HCT116 (cell line): ENCODE data around the gene PDF. TPM values are rescaled to one million over a fixed set of nuclear protein-coding genes. Genes with fewer than 3 reads are reported as not detected.

Experiments
- ATAC-seq: fragments of 200-7000 bp; cut with Tn5 transposase; 2 replicates; pipeline ENCODE4 v1.9.1; 2020; ENCODE audit warnings: mild to moderate bottlenecking, moderate library complexity
- BruUV-seq: library from RNA; stranded (reverse); fragments of 400-500 nt; replicated peaks from 2 replicates; lab custom pipeline; 2021; lab: Mats Ljungman, UMichigan
- CTCF ChIA-PET: fragments of 300-600 bp; sonication (Branson Sonifier 250); formaldehyde crosslinking; loops from one replicate; lab custom pipeline; 2021; ENCODE audit warnings: antibody characterized with exemption; lab: Charles Lee
- POLR2A ChIA-PET: fragments of 300-600, 350-600 bp; sonication (Branson Sonifier 250); formaldehyde crosslinking; loops from one replicate; lab custom pipeline; 2021; ENCODE audit warnings: antibody characterized with exemption; lab: Charles Lee
- RAD21 ChIA-PET, 2 experiments: fragments of 300-600 bp; sonication (Branson Sonifier 250); formaldehyde crosslinking; loops; one replicate each; lab custom pipeline; 2023; ENCODE audit warnings: low total read pairs in 2 of 2; ENCODE audit not compliant: uncharacterized antibody in 2 of 2, unreplicated experiment in 2 of 2, low non-redundant PET in 1 of 2; lab: Charles Lee
- DNase-seq: peaks from one replicate; pipeline ENCODE4 v3.0.0-alpha.2; 2010; ENCODE audit warnings: low read depth, low spot score
- H2AFZ ChIP-seq: fragments of 200-600 bp; shearing (Covaris generic), sonication (generic); 2 replicates; pipeline ENCODE4 v1.6.1; 2017; ENCODE audit warnings: low read depth, mixed run types, mixed read lengths, antibody characterized with exemption, low read length; ENCODE audit not compliant: poor library complexity, severe bottlenecking
- H3K27ac ChIP-seq: 2 replicates; pipeline ENCODE4 v1.5.1; 2012; ENCODE audit warnings: low read depth, low read length
- H3K27me3 ChIP-seq: fragments of 200-600 bp; sonication (generic); 2 replicates; pipeline ENCODE4 v1.6.1; 2016; ENCODE audit warnings: mixed run types, low read length, mixed read lengths; ENCODE audit not compliant: insufficient read depth
- H3K36me3 ChIP-seq, 2 experiments: fragments of 200-500 bp in 1 of 2; fragments of 200-600 bp in 1 of 2; sonication (Bioruptor generic) in 1 of 2; sonication (generic) in 1 of 2; 2 replicates each; pipeline versions ENCODE4 v1.5.1 to v1.6.1; 2014 to 2016; ENCODE audit warnings: low read length in 2 of 2, inconsistent platforms in 1 of 2, mixed read lengths in 1 of 2, mixed run types in 1 of 2; ENCODE audit not compliant: insufficient read depth in 2 of 2, control insufficient read depth in 1 of 2
- H3K4me1 ChIP-seq, 2 experiments: fragments of 200-600 bp in 1 of 2; sonication (generic) in 1 of 2; 2 replicates each; pipeline versions ENCODE4 v1.5.1 to v1.6.1; 2012 to 2017; ENCODE audit warnings: low read length in 2 of 2, inconsistent platforms in 1 of 2, mild to moderate bottlenecking in 1 of 2, mixed read lengths in 1 of 2, mixed run types in 1 of 2, moderate library complexity in 1 of 2; ENCODE audit not compliant: insufficient read depth in 2 of 2, control insufficient read depth in 1 of 2
- H3K4me2 ChIP-seq: fragments of 200-600 bp; sonication (generic); 2 replicates; pipeline ENCODE4 v1.6.1; 2017; ENCODE audit warnings: mixed run types, low read length, mixed read lengths
- H3K4me3 ChIP-seq, 2 experiments: fragments of 200-600 bp in 1 of 2; sonication (generic) in 1 of 2; replicated peaks in 1 of 2; 2 replicates each; pipeline ENCODE4 v1.5.1; 2011 to 2016; ENCODE audit warnings: low read length in 2 of 2, control low read depth in 1 of 2, low read depth in 1 of 2, mild to moderate bottlenecking in 1 of 2, mixed read lengths in 1 of 2, mixed run types in 1 of 2
- H3K79me2 ChIP-seq: fragments of 200-600 bp; sonication (generic); 2 replicates; pipeline ENCODE4 v1.6.1; 2017; ENCODE audit warnings: mild to moderate bottlenecking, mixed run types, low read length, moderate library complexity, mixed read lengths; ENCODE audit not compliant: insufficient read depth
- H3K9ac ChIP-seq: fragments of 200-600 bp; sonication (generic); 2 replicates; pipeline ENCODE4 v1.6.1; 2016; ENCODE audit warnings: low read length, mixed read lengths
- H3K9me2 ChIP-seq: fragments of 200-600 bp; sonication (generic), shearing (Covaris generic); 2 replicates; pipeline ENCODE4 v1.6.1; 2017; ENCODE audit warnings: mixed run types, mild to moderate bottlenecking, moderate library complexity; ENCODE audit not compliant: insufficient read depth
- H3K9me3 ChIP-seq, 2 experiments: fragments of 200-500 bp in 1 of 2; fragments of 200-600 bp in 1 of 2; sonication (Bioruptor generic) in 1 of 2; sonication (generic) in 1 of 2; 2 replicates each; pipeline ENCODE4 v1.6.1; 2014 to 2017; ENCODE audit warnings: low read length in 2 of 2, mixed read lengths in 2 of 2, inconsistent platforms in 1 of 2, low read depth in 1 of 2, mild to moderate bottlenecking in 1 of 2, mixed run types in 1 of 2, moderate library complexity in 1 of 2; ENCODE audit not compliant: control insufficient read depth in 1 of 2, insufficient read depth in 1 of 2
- H4K20me1 ChIP-seq: fragments of 200-600 bp; sonication (generic), shearing (Covaris generic); 2 replicates; pipeline ENCODE4 v1.6.1; 2017; ENCODE audit warnings: mixed run types, mild to moderate bottlenecking, moderate library complexity; ENCODE audit not compliant: insufficient read depth
- EGR1 ChIP-seq: IDR thresholded peaks from 2 replicates; pipeline ENCODE4 v1.6.1; 2012; ENCODE audit warnings: low read depth
- EZH2phosphoT487 ChIP-seq: fragments of 200-600 bp; IDR thresholded peaks from 2 replicates; pipeline ENCODE4 v1.6.1; 2018; ENCODE audit warnings: antibody characterized with exemption, borderline replicate concordance
- JUND ChIP-seq: IDR thresholded peaks from 2 replicates; pipeline ENCODE4 v1.6.1; 2012
- SP1 ChIP-seq: IDR thresholded peaks from 2 replicates; pipeline ENCODE4 v1.6.1; 2012; ENCODE audit warnings: low read depth
- YY1 ChIP-seq: IDR thresholded peaks from 2 replicates; pipeline ENCODE4 v1.6.1; 2011; ENCODE audit warnings: low read length, low read depth, moderate library complexity, mild to moderate bottlenecking; ENCODE audit not compliant: insufficient replicate concordance; ENCODE audit errors: extremely low read depth
- intact Hi-C: fragments of 100-400 bp; cut with micrococcal nuclease; formaldehyde crosslinking; loops from 2 replicates; pipeline ENCODE4 v1.10.0; 2022
- total RNA-seq: library from RNA; stranded (reverse); gene quantifications from one replicate; pipeline ENCODE4 v1.2.1, GENCODE V29; 2021; ENCODE audit not compliant: unreplicated experiment
- TF ChIP-seq, protein P1 (sequence below), 3 experiments: fragments of 200-600 bp in 1 of 3; sonication (generic) in 1 of 3; IDR thresholded peaks in 2 of 3; conservative IDR thresholded peaks in 1 of 3; 2 replicates each; pipeline ENCODE4 v1.5.1; 2012 to 2017; ENCODE audit warnings: low read depth in 2 of 3, low read length in 2 of 3, antibody characterized with exemption in 1 of 3, borderline replicate concordance in 1 of 3, control low read depth in 1 of 3, mild to moderate bottlenecking in 1 of 3, mixed read lengths in 1 of 3, mixed run types in 1 of 3, moderate library complexity in 1 of 3; ENCODE audit not compliant: insufficient read depth in 1 of 3
- TF ChIP-seq, protein P2 (sequence below): IDR thresholded peaks from 2 replicates; pipeline ENCODE4 v1.6.1; 2012
- TF ChIP-seq, protein P3 (sequence below): IDR thresholded peaks from 2 replicates; pipeline ENCODE4 v1.6.1; 2011; ENCODE audit warnings: mild to moderate bottlenecking, low read length, moderate library complexity; ENCODE audit not compliant: insufficient replicate concordance; ENCODE audit errors: extremely low read depth

PDF gene
- total RNA-seq, 1 experiment from 2014 or later, result 33.9 TPM

DNA sequence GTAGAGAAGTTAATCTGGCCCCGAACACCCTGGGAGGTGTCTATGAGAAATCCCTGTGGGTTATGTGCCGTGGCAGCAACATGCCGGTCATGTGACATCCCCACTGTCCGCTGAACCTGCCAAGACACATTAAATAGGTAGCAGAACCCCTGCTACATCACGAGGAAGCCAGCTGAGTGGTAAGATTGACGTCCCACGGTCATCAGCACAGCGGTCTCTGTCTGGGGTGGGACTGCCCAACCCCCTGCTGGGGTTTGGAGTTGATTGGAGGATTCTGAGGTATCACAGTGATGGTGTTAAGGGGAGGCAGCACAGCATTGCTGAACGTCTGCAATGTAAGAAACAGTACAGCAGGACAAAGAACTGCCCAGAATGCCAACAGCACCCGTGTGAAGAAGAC, 19.1 kb upstream of the PDF start:
- no peaks in the 10 kb centered on the region for H3K27me3 ChIP-seq
- ATAC-seq, result no peak
- H3K9ac ChIP-seq, result no peak overlapping the region
- H3K9me3 ChIP-seq, result no peaks in the 10 kb centered on the region
- ChIA-PET RAD21 (no interaction called here), POLR2A (no interaction called here), CTCF (no interaction called here)
- H4K20me1 ChIP-seq, result no peaks in the 10 kb centered on the region
- H3K79me2 ChIP-seq, result no peaks in the 10 kb centered on the region
- H3K4me3 ChIP-seq, result no peak overlapping the region
- no peaks in the 10 kb centered on the region for H3K9me2 ChIP-seq
- no peak for TF ChIP-seq EGR1
- TF ChIP-seq, protein P1, sequence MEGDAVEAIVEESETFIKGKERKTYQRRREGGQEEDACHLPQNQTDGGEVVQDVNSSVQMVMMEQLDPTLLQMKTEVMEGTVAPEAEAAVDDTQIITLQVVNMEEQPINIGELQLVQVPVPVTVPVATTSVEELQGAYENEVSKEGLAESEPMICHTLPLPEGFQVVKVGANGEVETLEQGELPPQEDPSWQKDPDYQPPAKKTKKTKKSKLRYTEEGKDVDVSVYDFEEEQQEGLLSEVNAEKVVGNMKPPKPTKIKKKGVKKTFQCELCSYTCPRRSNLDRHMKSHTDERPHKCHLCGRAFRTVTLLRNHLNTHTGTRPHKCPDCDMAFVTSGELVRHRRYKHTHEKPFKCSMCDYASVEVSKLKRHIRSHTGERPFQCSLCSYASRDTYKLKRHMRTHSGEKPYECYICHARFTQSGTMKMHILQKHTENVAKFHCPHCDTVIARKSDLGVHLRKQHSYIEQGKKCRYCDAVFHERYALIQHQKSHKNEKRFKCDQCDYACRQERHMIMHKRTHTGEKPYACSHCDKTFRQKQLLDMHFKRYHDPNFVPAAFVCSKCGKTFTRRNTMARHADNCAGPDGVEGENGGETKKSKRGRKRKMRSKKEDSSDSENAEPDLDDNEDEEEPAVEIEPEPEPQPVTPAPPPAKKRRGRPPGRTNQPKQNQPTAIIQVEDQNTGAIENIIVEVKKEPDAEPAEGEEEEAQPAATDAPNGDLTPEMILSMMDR (IDR thresholded peaks at IDR 0.05 in 2 of 3, conservative IDR thresholded peaks at IDR 0.05 in 1 of 3; ENCODE audit: borderline replicate concordance in 1 of 3, insufficient read depth in 1 of 3, low read depth in 2 of 3, low read length in 2 of 3), result no peak
- no peak for TF ChIP-seq YY1
- TF ChIP-seq SP1, result no peak
- no peak for TF ChIP-seq EZH2phosphoT487
- TF ChIP-seq, protein P2, sequence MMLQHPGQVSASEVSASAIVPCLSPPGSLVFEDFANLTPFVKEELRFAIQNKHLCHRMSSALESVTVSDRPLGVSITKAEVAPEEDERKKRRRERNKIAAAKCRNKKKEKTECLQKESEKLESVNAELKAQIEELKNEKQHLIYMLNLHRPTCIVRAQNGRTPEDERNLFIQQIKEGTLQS, result no peak
- no peak for TF ChIP-seq JUND
- TF ChIP-seq, protein P3, sequence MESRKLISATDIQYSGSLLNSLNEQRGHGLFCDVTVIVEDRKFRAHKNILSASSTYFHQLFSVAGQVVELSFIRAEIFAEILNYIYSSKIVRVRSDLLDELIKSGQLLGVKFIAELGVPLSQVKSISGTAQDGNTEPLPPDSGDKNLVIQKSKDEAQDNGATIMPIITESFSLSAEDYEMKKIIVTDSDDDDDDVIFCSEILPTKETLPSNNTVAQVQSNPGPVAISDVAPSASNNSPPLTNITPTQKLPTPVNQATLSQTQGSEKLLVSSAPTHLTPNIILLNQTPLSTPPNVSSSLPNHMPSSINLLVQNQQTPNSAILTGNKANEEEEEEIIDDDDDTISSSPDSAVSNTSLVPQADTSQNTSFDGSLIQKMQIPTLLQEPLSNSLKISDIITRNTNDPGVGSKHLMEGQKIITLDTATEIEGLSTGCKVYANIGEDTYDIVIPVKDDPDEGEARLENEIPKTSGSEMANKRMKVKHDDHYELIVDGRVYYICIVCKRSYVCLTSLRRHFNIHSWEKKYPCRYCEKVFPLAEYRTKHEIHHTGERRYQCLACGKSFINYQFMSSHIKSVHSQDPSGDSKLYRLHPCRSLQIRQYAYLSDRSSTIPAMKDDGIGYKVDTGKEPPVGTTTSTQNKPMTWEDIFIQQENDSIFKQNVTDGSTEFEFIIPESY, result no peak
- peaks cover 7 to 11% of the 10 kb centered on the region in 2 experiments; a peak in 2 of 4 replicates for H3K36me3 ChIP-seq
- no peak overlapping the region for H3K27ac ChIP-seq
- DNase-seq, result no peak
- intact Hi-C loops, result no loop called here
- no peak overlapping the region for H2AFZ ChIP-seq
- peaks cover 0 to 10% of the 10 kb centered on the region in 2 experiments; a peak in 2 of 4 replicates for H3K4me1 ChIP-seq
- no peak overlapping the region for H3K4me2 ChIP-seq
- no TSS peak for BruUV-seq
